NCI-H2227 treated with DMSO at 0.1 percent for 48 hours (cell line): ENCODE results near the gene TSPAN33.
"Not testable (repeated sequence)": the region's sequence is repeated elsewhere in the genome, so short reads cannot be mapped to it uniquely, and the experiment has no call there.

ENCODE experiments used
- DNase-seq: peaks from one replicate; lab custom pipeline; 2025; lab: John Stamatoyannopoulos, UW

Gene TSPAN33

GRCh38 chr7:129170441-129171021 is 26.0 kb downstream of the TSPAN33 start:
- DNase-seq: no peak

DNA sequence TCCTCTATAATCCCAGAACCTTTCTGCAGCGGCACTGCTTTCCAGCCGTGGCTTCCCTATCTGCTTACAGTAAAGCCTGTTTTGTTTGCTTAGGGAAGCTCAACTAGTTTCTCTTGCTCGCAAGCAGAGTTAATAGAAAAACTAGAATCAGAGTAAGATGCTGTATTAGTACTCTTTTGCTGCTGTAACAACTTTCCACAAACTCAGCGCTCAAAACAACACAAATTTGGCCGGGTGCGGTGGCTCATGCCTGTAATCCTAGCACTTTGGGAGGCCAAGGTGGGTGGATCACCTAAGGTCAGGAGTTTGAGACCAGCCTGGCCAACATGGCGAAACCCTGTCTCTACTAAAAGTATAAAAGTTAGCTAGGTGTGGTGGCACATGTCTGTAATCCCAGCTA is 29.4 kb downstream of the TSPAN33 start:
- not testable (repeated sequence) for DNase-seq

- peak; percentile 96 for DNase-seq
These were observed 32.6 kb downstream of the TSPAN33 start for GRCh38 chr7:129176916-129177710.

DNA sequence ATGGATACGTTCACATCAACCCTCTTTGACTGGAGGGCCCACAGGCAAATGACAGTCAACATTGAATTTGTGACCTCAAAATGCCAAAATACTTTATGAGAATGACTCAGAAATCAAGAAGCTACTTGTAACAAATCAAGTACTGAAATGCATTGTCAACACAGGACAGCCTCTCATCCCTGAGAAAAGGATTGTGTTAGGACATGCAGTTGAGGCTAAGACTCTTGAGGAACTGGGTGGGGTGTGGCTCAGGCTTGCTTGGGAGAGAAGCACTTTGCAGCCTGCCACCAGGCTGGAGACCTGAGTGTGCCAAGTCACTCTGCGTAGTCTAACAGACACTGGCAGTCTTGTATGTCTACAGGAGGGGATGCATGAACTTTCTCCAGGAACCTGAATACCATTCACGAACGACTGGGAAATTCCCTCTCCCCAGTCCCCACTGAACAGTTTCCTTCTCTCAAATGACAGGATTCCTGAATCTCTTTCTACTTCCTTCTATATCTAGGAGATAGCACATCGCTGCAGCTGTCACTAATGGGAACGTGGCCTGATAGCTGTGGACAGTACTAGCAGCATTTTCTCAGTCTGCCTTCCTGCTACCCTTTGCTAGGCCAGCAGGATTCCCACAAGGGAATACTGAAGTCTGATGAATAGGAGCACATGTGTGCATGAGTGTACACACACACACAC is 40.6 kb downstream of the TSPAN33 start:
- no peak for DNase-seq

DNA sequence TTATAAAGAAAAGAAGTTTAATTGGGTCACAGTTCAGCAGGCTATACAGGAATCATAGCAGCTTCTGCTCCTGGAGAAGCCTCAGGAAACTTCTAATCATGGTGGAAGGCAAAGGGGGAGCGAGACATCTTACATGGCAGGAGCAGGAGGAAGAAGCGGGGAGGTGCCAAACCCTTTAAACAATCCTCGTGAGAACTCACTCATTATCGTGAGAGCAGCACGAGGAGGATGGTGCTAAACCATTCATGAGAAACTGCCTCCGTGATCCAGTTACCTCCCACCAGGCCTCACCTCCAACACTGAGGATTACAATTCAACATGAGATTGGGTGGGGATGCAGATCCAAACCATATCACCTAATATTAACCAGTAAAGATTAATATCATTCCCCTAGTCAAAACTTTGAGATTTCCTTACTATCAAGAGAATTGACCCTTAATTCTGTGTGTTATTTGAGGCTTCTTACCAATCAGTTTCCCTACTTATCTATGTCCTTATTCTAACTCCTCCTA is 42.3 kb downstream of the TSPAN33 start:
- no peak for DNase-seq

- no peak for DNase-seq
These were observed 43.3 kb downstream of the TSPAN33 start for GRCh38 chr7:129187681-129188371.

DNA sequence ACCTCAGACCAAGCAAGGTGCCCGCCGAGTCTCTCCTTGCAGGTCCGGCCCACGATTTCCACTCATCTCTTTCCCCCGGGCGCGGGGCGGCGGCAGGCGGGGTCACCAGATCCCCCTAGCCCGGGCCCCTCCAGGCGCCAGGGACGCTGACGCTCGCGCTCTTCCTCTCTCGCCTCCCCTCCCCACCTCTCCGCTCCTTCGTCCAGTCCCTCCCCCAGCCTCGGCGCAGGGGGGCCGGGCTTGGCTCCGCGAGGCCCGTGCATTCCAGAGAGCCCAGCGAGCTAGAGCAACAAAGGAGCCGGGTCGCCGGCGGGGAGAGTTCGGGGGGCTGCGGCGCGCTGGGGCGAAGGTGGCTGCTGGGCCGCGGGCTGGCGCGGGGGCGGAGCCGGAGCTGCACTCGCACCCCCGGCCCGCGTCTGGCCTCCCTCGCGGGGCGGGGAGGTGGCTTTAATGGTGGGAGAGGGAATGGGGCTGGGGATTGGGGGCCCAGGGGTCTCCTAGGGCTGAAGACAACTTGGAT is 43.9 kb downstream of the TSPAN33 start, which contains the start of gene SMO:
TSS of gene SMO (plus strand) at position 262 of the 520 bp plus-strand sequence. CDS start 519 bp downstream, outside the sequence.
- DNase-seq: peak; percentile 70

- DNase-seq: no peak
These were observed 44.6 kb downstream of the TSPAN33 start for GRCh38 chr7:129188892-129189660.

- DNase-seq: no peak
These were observed 45.3 kb downstream of the TSPAN33 start for GRCh38 chr7:129189661-129190310.

- no peak for DNase-seq
These were observed 46.8 kb downstream of the TSPAN33 start for GRCh38 chr7:129191272-129191671.

DNA sequence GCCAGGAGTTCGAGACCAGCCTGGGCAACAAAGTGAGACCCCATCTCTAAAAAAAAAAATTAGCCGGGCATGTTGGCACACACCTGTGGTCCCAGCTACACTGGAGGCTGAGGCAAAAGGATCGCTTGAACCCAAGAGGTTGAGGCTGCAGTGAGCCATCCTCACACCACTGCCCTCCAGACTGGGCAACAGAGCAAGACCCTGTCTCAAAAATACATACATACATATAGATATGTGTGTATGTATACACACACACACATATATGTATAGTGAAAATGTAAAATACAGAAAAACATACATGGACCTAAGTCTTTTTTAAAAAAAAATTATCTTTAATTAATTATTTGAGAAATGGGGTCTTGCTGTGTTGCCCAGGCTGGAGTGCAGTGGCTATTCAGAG is 49.4 kb downstream of the TSPAN33 start:
- DNase-seq: no peak

GRCh38 chr7:129197771-129198170 is 53.3 kb downstream of the TSPAN33 start:
- no peak for DNase-seq

DNA sequence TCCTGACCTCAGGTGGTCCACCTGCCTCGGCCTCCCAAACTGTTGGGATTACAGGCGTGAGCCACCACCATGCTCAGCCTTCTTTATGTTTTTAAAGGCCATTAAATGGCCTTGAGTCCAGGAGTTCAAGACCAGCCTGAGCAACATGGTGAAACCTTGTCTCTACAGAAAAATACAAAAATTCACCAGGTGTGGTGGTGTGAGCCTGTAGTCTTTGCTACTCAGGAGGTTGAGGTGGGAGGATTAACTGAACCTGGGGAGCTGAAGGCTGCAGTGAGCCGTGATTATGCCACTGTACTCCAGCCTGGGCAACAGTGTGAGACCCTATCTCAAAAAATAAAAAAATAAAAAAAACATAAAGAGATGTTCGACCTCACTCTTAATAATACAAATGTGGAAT is 54.9 kb downstream of the TSPAN33 start:
- DNase-seq: no peak

GRCh38 chr7:129202058-129202777 is 57.7 kb downstream of the TSPAN33 start:
- DNase-seq: no peak

- DNase-seq: no peak
These were observed 58.7 kb downstream of the TSPAN33 start for GRCh38 chr7:129203050-129203741.

DNA sequence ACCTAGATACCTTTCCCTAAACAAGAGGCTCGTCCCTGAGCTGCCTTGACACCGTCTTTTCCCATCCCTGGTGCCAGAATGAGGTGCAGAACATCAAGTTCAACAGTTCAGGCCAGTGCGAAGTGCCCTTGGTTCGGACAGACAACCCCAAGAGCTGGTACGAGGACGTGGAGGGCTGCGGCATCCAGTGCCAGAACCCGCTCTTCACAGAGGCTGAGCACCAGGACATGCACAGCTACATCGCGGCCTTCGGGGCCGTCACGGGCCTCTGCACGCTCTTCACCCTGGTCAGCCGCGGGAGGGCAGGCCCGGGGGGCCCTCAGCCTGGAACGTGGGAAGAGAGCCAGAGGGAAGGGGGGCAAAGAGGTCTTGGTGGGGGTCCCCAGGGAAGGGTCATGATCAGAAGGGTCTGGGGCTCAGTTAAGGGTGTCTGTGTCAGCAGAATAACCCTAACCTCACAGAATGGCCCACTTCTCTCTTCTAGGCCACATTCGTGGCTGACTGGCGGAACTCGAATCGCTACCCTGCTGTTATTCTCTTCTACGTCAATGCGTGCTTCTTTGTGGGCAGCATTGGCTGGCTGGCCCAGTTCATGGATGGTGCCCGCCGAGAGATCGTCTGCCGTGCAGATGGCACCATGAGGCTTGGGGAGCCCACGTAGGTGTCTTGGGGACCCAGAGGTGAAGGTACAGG is 60.8 kb downstream of the TSPAN33 start:
- no peak for DNase-seq

DNA sequence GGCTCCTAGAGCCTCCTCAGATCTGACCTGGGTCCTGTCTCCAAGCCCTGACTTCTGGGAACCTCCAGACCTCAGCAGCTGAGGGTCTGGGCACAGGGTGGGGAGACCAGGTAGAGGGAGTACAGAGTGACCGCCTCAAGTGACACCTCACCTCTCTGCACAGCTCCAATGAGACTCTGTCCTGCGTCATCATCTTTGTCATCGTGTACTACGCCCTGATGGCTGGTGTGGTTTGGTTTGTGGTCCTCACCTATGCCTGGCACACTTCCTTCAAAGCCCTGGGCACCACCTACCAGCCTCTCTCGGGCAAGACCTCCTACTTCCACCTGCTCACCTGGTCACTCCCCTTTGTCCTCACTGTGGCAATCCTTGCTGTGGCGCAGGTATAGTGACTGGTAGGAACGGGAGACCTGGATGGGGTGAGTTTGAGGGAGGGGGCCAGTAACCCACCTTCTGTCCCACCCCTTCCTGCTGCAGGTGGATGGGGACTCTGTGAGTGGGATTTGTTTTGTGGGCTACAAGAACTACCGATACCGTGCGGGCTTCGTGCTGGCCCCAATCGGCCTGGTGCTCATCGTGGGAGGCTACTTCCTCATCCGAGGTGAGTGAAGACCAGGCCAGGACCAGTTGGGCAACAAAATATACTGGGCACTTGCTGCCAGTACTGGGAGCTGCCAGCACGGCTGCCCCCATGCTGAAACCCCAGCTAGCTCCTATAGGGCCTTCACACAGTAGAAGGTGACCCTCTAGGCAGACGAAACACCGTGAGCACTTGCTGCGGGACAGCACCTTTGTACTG is 61.7 kb downstream of the TSPAN33 start:
- DNase-seq: no peak

DNA sequence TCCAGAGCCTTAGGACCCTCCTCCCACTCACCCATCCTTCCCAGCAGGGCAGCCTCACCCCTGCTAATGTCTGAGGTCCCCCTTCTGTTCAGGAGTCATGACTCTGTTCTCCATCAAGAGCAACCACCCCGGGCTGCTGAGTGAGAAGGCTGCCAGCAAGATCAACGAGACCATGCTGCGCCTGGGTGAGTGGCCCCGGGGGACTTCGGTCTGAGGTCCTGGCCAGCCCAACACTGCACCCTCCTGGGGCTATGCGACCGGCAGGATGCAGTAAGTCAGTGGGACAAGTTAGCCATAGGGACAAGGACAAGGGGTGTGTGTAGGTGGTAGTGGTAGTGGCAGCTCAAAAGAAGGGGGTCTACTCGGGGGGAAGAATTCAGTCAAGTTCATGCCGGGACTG is 64.2 kb downstream of the TSPAN33 start:
- no peak for DNase-seq
